Testis (tissue), 2 donors: Measurements from ENCODE around the gene TMEM39B.

Source experiments
- CTCF ChIP-seq, 3 experiments: fragments of 450-650 bp in 2 of 3; fragments of 200-600 bp in 1 of 3; sonication (generic) in 1 of 3; IDR thresholded peaks; one replicate each; pipeline ENCODE4 v1.5.1; 2016 to 2019; ENCODE audit warnings: antibody characterized with exemption in 3 of 3, mild to moderate bottlenecking in 2 of 3, moderate library complexity in 1 of 3
- POLR2A ChIP-seq: fragments of 450-650 bp; IDR thresholded peaks from one replicate; pipeline ENCODE4 v1.6.1; 2017; ENCODE audit warnings: antibody characterized with exemption, mild to moderate bottlenecking, moderate library complexity

GRCh38 chr1:32091591-32091990 is 18.9 kb downstream of the TMEM39B start:
- no peak for TF ChIP-seq POLR2A
- no peak for TF ChIP-seq CTCF (IDR thresholded peaks at IDR 0.05)
